TTC549 (cell line): ENCODE measurements around the gene NXPH1.

Experiments used
- FAIRE-seq: peaks from 2 replicates; lab custom pipeline; 2012; peaks lifted over from hg19 to GRCh38; lab: Jason Lieb, UNC

The NXPH1 gene

GRCh38 chr7:8433477-8434289, at the start of gene NXPH1:
NXPH1 (plus strand) TSS chr7:8433609.
- FAIRE-seq = no peak

- FAIRE-seq = no peak
Observed at GRCh38 chr7:8384901-8385300, 48.5 kb upstream of the NXPH1 start.

- no peak for FAIRE-seq
Observed at GRCh38 chr7:8386926-8387550, 46.4 kb upstream of the NXPH1 start.

DNA sequence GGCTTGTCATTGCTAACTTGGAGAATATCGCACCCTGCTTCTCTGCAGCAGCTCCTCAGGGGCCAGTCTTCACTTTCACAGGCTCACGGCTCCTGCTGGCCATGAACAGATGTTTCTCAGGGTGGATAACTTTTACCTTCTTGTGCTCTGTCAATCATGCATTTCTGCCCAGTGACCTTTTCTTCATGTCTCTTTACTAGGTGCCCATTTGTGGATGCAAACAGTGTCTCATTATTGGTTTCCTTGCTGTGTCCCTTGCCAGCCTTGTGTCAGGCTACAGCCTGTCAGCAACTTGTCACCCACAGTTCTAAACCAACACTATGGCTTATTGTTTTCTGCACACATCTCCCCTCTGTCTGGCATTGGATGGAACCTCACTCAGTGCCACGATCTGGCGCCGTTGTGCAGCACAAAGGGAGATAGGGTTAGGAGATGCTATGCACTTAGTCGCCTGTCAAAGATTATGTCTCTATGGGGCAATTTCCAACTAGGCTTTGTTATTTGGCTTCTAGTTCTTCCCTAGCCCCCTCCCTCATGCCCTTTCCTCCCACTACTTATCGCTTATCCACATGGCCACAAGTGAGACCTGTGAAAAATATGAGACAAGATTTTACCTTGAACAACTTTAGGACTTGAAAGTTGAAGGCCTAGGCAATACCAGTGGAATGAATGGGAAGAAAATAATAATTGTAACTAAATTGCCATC, 45.7 kb upstream of the NXPH1 start:
- FAIRE-seq = no peak

DNA sequence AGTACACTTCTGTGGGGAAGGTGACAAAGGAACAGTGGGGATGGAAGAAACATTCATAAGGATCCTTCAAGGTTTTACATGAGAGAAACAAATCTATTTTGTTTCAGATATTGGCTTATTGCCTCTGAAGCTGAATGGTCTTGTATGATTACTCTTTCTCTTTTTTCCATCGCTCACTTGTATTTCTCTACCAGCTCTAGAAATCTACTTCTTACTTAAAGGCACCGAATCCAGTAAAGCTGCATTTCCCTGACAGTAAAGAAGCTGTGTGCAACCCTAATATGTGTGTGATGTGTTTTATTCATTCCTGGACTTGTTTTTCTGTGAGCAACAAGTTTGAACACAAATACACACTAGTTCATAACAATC, 45.2 kb upstream of the NXPH1 start:
- FAIRE-seq = no peak

DNA sequence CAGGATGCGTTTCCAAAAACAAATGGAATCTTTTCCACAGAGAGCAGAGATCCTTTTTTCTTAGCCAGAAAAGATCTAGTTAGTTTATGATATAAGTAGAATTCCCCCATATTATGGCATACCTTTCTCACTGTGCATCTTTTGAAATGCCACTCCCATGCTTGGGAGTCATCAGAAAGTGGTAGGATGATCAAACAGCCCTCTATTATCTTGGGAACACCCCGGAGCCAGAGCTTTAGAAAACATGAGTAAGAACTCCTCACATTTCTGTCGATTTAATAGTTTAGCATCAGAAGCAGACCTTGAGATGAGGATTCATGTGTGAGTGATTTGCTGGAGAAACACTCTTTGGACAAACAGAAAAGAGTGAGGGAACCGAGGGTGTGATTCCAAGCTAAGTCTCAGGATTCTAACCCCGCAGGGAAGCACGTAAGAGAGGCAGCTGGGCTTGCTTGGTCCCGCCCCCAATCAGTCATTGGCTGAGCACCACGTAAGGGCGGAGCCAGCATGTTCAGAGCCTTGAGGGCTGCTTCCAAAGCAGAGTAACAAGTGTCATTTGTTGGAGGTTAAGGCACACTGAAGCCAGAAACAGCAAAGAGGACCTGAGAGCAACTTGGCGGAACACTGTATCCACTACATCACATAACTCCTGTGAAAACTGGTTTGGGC, 43.7 kb upstream of the NXPH1 start:
- FAIRE-seq = no peak

GRCh38 chr7:8390262-8390626, 43.2 kb upstream of the NXPH1 start:
- FAIRE-seq = no peak

DNA sequence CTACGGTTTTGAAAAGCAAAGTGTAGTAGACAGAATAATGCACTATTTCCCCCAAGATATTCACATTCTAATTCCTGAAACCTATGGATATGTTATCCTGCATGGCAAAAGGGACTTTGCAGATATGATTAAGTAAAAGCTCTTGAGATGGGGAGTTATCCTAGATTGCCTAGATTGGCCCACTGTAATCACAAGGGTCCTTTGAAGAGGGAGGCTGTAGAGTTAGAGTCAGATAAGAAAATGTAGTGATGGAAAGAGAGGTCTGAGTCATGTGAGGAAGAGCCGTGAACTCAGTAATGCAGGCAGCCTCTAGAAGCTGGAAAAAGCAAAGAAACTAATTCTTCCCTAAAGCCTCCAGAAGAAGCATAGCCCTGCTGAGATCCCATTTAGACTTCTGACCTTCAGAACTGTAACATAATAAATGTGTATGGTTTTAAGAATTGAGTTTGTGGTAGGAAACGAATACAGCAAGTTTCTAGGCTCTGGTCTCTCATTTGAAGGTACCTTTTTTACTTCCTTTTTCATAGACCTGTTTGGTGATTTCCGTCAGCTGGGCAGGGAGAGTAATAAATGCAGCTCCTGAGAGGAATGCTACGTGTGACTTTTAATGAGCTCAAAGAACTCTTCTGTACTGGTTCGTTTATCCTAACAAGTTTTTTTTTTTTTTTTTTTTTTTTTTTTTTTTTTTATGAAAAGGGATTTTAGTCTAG, 41.9 kb upstream of the NXPH1 start:
- FAIRE-seq = no peak

GRCh38 chr7:8396294-8396693, 37.1 kb upstream of the NXPH1 start:
- no peak for FAIRE-seq

DNA sequence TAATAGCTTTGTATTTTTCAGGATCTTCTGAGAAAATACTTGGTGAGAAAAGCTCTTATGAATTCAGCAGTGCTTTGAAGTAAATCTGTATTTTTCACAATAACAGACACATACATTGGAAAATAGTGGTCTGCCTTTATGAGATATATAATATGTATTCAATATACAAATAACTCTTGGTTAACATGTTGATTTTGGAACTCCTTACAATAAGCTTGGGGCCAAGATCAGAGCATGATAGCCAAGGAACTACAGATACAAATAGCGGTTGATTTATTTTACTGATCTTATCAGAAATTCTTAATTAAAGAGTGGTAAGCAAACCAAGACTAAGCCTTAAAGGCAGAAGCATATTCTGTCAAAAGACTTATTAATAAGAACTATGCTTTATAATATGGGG, 24.5 kb upstream of the NXPH1 start:
- no peak for FAIRE-seq

GRCh38 chr7:8411103-8411502, 22.3 kb upstream of the NXPH1 start:
- no peak for FAIRE-seq

DNA sequence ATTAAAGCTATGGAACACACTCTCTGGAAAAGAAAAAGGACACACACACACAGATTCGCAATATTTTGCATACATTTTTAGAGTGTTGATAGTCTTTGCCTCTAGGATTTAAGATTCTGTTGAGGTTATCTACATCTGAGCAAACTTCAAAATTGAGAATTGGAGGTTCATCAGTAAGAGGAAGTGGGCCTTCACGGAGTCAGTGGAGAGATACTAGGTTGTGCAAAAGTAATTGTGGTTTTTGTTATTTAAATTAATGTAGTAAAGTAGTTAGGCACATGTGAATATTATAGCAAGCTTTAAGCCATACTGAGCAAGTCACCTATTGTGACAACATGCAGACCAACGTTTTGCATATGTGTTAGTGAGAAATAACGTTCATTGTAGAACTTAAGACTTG, 19.8 kb upstream of the NXPH1 start:
- no peak for FAIRE-seq

- FAIRE-seq = peak; percentile 79
Observed at GRCh38 chr7:8418629-8419245, 14.7 kb upstream of the NXPH1 start.

DNA sequence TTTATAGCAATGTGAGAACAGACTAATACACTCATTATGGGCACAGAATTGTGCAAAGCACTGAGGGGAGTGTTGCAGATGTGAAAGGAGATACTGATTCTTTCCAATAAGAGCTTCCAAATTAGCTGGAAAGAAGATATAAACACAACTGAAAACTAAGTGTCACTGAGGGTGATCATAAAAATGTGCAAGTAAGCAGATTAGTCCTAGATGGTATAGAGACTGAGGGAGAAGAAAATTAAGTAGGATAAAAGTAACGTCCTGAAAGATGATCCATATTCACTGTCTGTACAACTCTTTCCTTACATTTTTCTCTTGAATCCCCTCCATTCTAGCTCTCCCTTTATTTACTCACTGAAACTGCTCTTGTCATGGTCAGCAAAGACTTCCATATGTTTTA, 11.2 kb upstream of the NXPH1 start:
- FAIRE-seq = no peak

DNA sequence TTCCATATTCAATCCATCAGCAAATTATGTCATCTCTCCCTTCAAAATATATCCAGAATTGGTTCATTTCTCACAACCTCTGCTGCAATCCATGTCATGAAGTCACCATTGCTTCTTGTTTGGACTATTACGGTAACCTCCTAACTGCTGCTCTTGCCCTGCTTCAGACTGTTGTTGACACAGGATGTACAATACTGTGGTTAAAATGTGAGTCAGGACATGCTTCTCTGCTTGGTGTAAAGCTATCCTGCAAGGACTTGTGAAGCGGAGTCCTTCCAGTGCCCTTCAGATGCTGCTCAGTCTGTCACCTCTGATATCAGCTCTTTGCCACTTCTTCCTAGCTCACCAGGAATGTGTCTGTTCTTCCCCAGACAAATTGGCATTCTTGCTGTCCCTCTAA, 10.4 kb upstream of the NXPH1 start:
- FAIRE-seq = no peak

DNA sequence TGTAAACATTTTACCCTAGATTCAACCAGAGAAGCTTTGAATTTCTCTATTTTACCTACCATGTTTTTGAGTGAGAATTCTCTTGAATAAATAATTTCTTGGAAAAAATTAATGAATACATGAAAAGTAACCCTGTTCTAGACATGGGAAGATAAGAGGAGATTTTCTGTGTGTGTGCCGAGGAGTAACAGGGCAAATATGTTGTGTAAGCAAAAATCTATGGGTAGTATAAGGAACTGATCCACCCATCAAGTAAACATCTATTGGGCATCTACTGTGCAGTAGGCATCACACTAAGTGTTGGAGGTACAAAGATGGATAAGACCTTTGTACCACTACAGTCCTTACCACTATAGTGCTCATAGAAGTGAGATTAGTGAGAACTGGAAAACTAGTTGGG, 8.2 kb upstream of the NXPH1 start:
- no peak for FAIRE-seq

DNA sequence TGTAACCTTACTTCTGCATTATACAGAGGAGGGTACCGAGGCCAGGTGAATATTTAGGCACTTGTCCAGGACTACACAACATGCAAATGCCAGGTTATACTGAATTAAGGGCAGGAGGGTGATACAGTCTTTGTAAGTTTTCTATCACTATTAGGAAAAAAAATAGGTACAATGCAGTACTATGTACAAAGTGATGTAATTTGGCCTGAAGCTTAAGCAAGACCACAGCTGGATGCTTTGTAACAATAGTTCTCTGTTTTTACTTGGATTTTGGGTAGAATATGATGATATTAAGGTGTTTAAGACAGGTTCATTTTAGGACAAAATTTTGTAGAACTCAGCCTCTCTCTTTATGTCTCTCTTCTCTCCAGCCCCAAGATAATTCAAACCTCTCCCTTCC, 2.8 kb upstream of the NXPH1 start:
- no peak for FAIRE-seq

DNA sequence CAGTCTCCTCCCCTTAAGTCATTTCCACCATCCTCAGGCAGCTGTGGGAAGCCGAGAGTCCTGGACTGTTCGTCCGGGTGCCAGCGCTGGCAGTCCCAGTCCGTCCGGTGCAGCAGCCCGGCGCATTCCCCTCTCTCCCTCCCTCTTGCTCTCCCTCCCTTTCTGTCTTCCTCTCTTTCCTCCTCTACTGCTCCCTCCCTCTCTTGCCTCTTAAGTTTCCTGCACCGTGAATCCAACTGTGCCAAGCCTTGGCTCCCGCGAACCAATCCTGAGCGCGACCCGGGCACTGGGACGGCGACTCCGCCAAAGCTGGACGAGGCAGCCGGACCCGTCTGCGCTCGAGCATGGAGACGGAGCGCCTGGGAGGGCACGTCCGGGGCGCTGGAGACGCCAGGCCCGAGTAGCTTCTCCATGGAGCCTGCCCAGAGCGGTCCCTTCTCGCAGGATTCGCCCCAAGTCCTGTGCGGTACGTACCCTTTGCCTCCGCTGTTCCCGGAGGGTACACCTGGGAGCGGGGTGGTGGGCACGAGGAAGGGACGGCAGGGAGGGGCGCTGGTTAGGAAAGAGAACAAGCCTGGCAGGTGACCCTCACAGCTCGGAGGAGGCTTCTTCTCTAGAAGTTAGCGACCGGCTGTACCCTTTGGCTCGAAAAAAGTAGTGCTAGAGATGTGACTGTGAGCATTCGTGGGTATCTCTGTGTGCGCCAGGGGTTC, 1.0 kb downstream of the NXPH1 start:
- FAIRE-seq = no peak

DNA sequence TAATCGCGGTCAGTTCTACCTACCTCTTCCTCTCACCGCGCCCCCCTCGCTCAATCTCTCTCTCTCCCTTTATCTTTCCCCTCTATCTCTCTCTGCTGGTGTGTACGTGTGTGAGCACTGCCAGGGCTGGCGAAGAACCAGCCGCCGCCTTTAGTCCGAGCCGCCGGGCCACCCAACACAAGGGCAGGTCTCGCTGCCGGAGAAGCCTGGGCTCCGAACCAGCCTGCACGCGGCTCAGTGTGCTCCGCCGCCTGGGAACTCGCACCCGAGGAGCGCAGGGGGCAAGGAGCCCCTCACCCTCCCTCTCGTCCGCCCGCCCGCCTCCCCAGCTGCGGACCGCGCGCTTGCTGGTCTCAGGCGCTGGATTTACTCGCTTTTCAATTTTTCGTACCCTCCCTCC, 1.7 kb downstream of the NXPH1 start:
- FAIRE-seq = no peak

- FAIRE-seq = no peak
Observed at GRCh38 chr7:8435590-8436545, 2.5 kb downstream of the NXPH1 start.
